ENCODE measurements around the gene IFT43. TPM values are rescaled to one million over a fixed set of nuclear protein-coding genes. Genes with fewer than 3 reads are reported as not detected.

Gene IFT43
- total RNA-seq, 1 experiment from 2014 or later, result 20.3 TPM

DNA sequence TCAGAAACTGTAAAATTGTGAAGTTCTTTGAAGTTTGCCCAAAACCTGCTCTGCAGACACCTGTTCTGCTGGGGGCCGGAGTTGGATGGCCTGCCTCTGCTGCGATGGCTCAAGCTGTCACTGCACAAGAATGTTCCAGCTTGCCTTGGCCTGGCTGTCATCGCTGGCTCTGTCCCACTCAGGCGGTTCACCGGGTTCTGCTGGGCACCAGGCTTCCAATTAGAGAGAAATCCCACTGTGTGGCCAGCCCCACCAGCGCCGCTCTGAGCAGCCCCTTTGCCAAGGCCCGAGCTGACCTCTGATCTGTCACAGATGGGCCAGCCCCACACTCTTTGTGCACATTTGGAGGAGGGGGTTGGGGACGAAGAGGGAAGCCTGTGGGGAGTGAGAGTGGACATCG lies 94.5 kb downstream of the IFT43 start:
- Histone ChIP-seq H3K4me3 (ENCODE audit: low read depth, low read length, poor library complexity, severe bottlenecking) (no peak overlapping the region), H3K27me3 (replicated peaks; ENCODE audit: insufficient read depth, low read depth, low read length, poor library complexity) (no peaks in the 10 kb centered on the region), H3K4me1 (ENCODE audit: insufficient read depth, low read length, poor library complexity, severe bottlenecking) (no peaks in the 10 kb centered on the region), H3K27ac (ENCODE audit: low read depth, low read length, poor library complexity, severe bottlenecking) (no peak overlapping the region), H3K36me3 (ENCODE audit: insufficient read depth, low read length, poor library complexity, severe bottlenecking) (no peaks in the 10 kb centered on the region), H3K9me3 (ENCODE audit: low read depth, low read length, poor library complexity, severe bottlenecking) (no peaks in the 10 kb centered on the region)
- TF ChIP-seq, protein P1, sequence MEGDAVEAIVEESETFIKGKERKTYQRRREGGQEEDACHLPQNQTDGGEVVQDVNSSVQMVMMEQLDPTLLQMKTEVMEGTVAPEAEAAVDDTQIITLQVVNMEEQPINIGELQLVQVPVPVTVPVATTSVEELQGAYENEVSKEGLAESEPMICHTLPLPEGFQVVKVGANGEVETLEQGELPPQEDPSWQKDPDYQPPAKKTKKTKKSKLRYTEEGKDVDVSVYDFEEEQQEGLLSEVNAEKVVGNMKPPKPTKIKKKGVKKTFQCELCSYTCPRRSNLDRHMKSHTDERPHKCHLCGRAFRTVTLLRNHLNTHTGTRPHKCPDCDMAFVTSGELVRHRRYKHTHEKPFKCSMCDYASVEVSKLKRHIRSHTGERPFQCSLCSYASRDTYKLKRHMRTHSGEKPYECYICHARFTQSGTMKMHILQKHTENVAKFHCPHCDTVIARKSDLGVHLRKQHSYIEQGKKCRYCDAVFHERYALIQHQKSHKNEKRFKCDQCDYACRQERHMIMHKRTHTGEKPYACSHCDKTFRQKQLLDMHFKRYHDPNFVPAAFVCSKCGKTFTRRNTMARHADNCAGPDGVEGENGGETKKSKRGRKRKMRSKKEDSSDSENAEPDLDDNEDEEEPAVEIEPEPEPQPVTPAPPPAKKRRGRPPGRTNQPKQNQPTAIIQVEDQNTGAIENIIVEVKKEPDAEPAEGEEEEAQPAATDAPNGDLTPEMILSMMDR (conservative IDR thresholded peaks at IDR 0.05; ENCODE audit: low read depth, low read length), result no peak
- no peak for TF ChIP-seq EZH2 (IDR thresholded peaks at IDR 0.05; ENCODE audit: borderline replicate concordance, low read depth, low read length, poor library complexity, severe bottlenecking)
- POLR2A ChIA-PET (ENCODE audit: low non-redundant PET), result no interaction called here
- no peak for DNase-seq (ENCODE audit: low spot score)
- BruUV-seq (replicated peaks), result no TSS peak
- intact Hi-C loops (cut with micrococcal nuclease; ENCODE audit: unreplicated experiment), result no loop called here
- CTCF ChIA-PET, result no interaction called here

DNA sequence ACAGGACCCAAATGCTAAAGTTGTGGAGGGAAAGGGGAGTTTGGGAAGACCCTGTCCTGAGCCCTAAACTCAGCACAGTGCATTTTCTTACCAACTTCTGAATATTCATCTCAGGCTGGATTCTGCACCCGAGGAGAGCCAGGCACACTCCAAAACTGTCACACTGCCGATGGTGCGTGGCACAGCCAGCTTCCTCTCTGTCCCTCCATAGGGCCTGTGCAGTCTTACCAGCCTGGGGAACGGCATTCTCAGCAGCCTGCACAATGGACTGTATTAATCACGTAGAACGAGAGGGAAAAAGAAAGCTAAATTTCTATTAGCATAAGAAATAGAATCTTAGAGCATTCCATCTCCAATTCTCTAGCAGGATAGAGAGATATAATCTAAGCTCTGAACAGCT lies 94.9 kb downstream of the IFT43 start:
- Histone ChIP-seq H3K4me3 (ENCODE audit: low read depth, low read length, poor library complexity, severe bottlenecking) (no peak overlapping the region), H3K27me3 (replicated peaks; ENCODE audit: insufficient read depth, low read depth, low read length, poor library complexity) (no peaks in the 10 kb centered on the region), H3K27ac (ENCODE audit: low read depth, low read length, poor library complexity, severe bottlenecking) (no peak overlapping the region), H3K9me3 (ENCODE audit: low read depth, low read length, poor library complexity, severe bottlenecking) (no peaks in the 10 kb centered on the region), H3K36me3 (ENCODE audit: insufficient read depth, low read length, poor library complexity, severe bottlenecking) (no peaks in the 10 kb centered on the region), H3K4me1 (ENCODE audit: insufficient read depth, low read length, poor library complexity, severe bottlenecking) (no peaks in the 10 kb centered on the region)
- ChIA-PET POLR2A (ENCODE audit: low non-redundant PET) (no interaction called here), CTCF (no interaction called here)
- no peak for DNase-seq (ENCODE audit: low spot score)
- no TSS peak for BruUV-seq (replicated peaks)
- intact Hi-C loops (cut with micrococcal nuclease; ENCODE audit: unreplicated experiment), result no loop called here
- TF ChIP-seq, protein P1 (conservative IDR thresholded peaks at IDR 0.05; ENCODE audit: low read depth, low read length), result no peak
- TF ChIP-seq EZH2 (IDR thresholded peaks at IDR 0.05; ENCODE audit: borderline replicate concordance, low read depth, low read length, poor library complexity, severe bottlenecking), result no peak

DNA sequence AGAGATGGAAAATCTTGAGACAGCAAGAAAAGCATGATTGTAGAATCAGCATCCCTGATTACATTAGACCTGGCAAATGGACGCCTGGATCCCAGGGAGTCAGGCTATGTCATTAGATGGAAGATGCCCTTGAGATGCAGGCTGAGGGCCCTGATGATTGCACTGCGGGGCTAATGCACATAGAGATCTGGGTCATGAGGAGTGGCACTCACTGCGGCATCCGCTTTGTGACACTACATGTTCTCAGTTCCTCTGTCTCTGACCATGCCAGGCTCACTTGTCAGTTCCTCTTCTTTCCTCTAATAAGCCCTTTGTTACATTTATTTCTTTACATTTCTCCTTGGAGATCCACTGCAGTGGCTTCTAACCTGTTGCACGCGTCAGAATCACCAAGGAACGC lies 96.1 kb downstream of the IFT43 start:
- CTCF ChIA-PET, result no interaction called here

More for the DNA sequence above, 96.1 kb downstream of the IFT43 start:
- TF ChIP-seq, protein P1 (conservative IDR thresholded peaks at IDR 0.05; ENCODE audit: low read depth, low read length), result no peak
- no peak for TF ChIP-seq EZH2 (IDR thresholded peaks at IDR 0.05; ENCODE audit: borderline replicate concordance, low read depth, low read length, poor library complexity, severe bottlenecking)
- Histone ChIP-seq H3K4me3 (ENCODE audit: low read depth, low read length, poor library complexity, severe bottlenecking) (no peak overlapping the region), H3K27ac (ENCODE audit: low read depth, low read length, poor library complexity, severe bottlenecking) (no peak overlapping the region), H3K4me1 (ENCODE audit: insufficient read depth, low read length, poor library complexity, severe bottlenecking) (no peaks in the 10 kb centered on the region), H3K36me3 (ENCODE audit: insufficient read depth, low read length, poor library complexity, severe bottlenecking) (no peaks in the 10 kb centered on the region), H3K27me3 (replicated peaks; ENCODE audit: insufficient read depth, low read depth, low read length, poor library complexity) (no peaks in the 10 kb centered on the region), H3K9me3 (ENCODE audit: low read depth, low read length, poor library complexity, severe bottlenecking) (no peaks in the 10 kb centered on the region)
- BruUV-seq (replicated peaks), result no TSS peak
- intact Hi-C loops (cut with micrococcal nuclease; ENCODE audit: unreplicated experiment), result no loop called here
- no peak for DNase-seq (ENCODE audit: low spot score)
- POLR2A ChIA-PET (ENCODE audit: low non-redundant PET), result no interaction called here
